Testis (tissue), 3 donors: ENCODE results near the gene NAALADL1. TPM values are rescaled to one million over a fixed set of nuclear protein-coding genes. Genes with fewer than 3 reads are reported as not detected.

ENCODE experiments used
- DNase-seq: peaks from one replicate; pipeline ENCODE4 v3.0.0-alpha.2; 2019
- H3K27ac ChIP-seq, 2 donors: fragments of 200-600 bp; sonication (generic); one replicate each; pipeline ENCODE4 v1.5.1; 2019
- H3K27me3 ChIP-seq: fragments of 200-600 bp; sonication (generic); one replicate; pipeline ENCODE4 v1.5.1; 2019
- H3K36me3 ChIP-seq: fragments of 200-600 bp; sonication (generic); one replicate; pipeline ENCODE4 v1.5.1; 2017; ENCODE audit warnings: low read depth; ENCODE audit errors: missing control alignments
- H3K4me1 ChIP-seq: fragments of 200-600 bp; sonication (generic); one replicate; pipeline ENCODE4 v1.5.1; 2019
- H3K4me3 ChIP-seq, 2 donors: fragments of 200-600 bp; sonication (generic); one replicate each; pipeline ENCODE4 v1.5.1; 2017 to 2019
- H3K9me3 ChIP-seq: fragments of 200-600 bp; sonication (generic); one replicate; pipeline ENCODE4 v1.5.1; 2017
- POLR2A ChIP-seq: fragments of 450-650 bp; IDR thresholded peaks from one replicate; pipeline ENCODE4 v1.6.1; 2017; ENCODE audit warnings: antibody characterized with exemption, mild to moderate bottlenecking, moderate library complexity
- WGBS, 2 donors: methylation state at CpG; one replicate each; pipeline ENCODE4 v1.1.5; 2018; 5-methylcytosine and 5-hydroxymethylcytosine counted together
- intact Hi-C: fragments of 100-400 bp; cut with DNase I; formaldehyde crosslinking; loops from one replicate; pipeline ENCODE4 v1.15.1; 2023; ENCODE audit warnings: low total_unique reads
- polyA plus RNA-seq: library from polyadenylated mRNA; stranded (reverse); fragments of 350-450 nt; fragmentation: Illumina TruSeq; extraction: RNeasy Lipid Tissue Mini Kit (QIAGEN cat#74804); gene quantifications from one replicate; pipeline ENCODE4 v1.2.3, GENCODE V29; 2014; ENCODE audit warnings: low read depth, low replicate concordance; ENCODE audit not compliant: insufficient read depth
- total RNA-seq, 2 donors: library from RNA; depleted of rRNA; stranded (reverse); fragments of >200 nt; gene quantifications; one replicate each; pipeline ENCODE4 v1.2.3, GENCODE V29; 2016
- TF ChIP-seq, protein P1 (sequence below), 3 experiments: fragments of 450-650 bp in 2 of 3; fragments of 200-600 bp in 1 of 3; sonication (generic) in 1 of 3; IDR thresholded peaks; one replicate each; pipeline ENCODE4 v1.5.1; 2016 to 2019; ENCODE audit warnings: antibody characterized with exemption in 3 of 3, mild to moderate bottlenecking in 2 of 3, moderate library complexity in 1 of 3

The NAALADL1 gene
- total and polyA plus RNA-seq, 3 donors from 2014 or later: 16.0 to 18.1 (median 16.5) TPM

DNA sequence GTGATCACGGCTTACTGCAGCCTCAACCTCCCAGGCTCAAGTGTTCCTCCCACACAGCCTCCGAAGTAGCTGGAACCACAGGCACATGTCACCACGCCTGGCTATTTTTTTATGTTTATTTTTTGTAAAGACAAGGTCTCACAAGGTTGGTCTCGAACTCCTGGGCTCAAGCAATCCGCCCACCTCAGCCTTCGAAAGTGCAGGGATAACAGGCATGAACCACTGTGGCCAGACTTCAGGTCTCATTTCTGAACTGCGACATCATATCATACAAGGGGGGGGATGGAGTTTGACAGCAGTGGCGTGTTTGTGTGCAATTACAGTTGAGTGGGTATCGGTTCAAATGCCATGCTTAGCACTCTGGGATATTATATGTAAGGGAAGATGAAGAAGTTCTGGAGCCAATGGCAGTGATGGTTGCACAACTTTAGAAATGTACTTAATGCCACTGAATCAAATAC, 6.9 kb downstream of the NAALADL1 start:
- 80 to 86% methylated on average over 9 of the region's 9 CpGs for WGBS, 2 donors
- TF ChIP-seq POLR2A: no peak
- TF ChIP-seq, protein P1, sequence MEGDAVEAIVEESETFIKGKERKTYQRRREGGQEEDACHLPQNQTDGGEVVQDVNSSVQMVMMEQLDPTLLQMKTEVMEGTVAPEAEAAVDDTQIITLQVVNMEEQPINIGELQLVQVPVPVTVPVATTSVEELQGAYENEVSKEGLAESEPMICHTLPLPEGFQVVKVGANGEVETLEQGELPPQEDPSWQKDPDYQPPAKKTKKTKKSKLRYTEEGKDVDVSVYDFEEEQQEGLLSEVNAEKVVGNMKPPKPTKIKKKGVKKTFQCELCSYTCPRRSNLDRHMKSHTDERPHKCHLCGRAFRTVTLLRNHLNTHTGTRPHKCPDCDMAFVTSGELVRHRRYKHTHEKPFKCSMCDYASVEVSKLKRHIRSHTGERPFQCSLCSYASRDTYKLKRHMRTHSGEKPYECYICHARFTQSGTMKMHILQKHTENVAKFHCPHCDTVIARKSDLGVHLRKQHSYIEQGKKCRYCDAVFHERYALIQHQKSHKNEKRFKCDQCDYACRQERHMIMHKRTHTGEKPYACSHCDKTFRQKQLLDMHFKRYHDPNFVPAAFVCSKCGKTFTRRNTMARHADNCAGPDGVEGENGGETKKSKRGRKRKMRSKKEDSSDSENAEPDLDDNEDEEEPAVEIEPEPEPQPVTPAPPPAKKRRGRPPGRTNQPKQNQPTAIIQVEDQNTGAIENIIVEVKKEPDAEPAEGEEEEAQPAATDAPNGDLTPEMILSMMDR (IDR thresholded peaks at IDR 0.05): no peak
- no peaks in the 10 kb centered on the region for H3K27me3 ChIP-seq
- no peak overlapping the region for H3K27ac ChIP-seq
- H3K36me3 ChIP-seq: no peaks in the 10 kb centered on the region
- H3K4me1 ChIP-seq: peaks cover 6% of the 10 kb centered on the region
- no peaks in the 10 kb centered on the region for H3K9me3 ChIP-seq
- H3K4me3 ChIP-seq: no peak overlapping the region
- intact Hi-C loops: no loop called here
- no peak for DNase-seq

DNA sequence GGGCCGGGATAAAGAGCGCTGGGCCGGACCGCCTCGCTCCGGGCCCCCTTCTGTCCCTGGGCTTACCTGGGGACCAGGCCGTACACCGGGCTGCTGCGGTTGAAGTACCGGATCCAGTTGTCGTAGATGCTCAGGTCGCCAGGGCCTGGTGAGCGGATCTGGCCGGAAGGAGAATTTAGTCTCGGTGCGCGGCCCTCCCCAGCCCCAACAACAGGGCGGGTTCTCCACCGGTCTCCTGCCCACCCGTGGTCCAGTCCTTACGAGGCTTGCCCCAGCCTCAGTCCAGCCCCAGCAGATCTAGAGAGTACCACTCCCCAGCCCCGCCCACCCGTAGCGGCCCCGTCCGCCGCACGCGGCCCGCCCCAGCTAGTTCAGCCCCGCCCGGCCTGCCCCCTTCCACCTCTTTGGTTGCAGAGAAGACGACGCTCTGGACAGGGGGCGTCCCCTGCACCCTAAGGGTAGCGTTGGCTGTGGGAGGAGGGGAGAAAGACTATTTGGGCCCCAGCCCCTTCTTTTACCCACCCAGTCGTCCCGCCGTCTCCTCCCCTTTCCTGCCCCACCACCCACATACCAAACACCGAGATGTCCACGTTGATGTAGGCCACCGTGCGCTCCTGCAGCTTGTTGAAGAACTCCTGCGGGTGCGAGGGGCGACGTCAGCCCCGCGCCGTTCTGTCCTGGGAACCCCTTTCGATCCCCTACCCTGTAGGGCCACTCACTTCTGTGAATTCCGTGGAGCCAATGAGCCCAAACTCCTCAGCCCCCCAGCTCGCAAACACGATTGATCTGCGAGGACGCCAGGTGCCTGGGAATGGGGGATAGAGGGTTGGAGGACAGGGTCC, 10.6 kb downstream of the NAALADL1 start:
- Histone ChIP-seq H3K4me3 (peak overlapping the region; percentile 37 to 57), H3K9me3 (no peaks in the 10 kb centered on the region), H3K27ac (no peak overlapping the region), H3K27me3 (no peaks in the 10 kb centered on the region), H3K36me3 (no peaks in the 10 kb centered on the region), H3K4me1 (peaks cover 6% of the 10 kb centered on the region)
- WGBS, 2 donors: 19% methylated on average over 35 to 56 of the region's 56 CpGs
- DNase-seq: peak; percentile 37
- intact Hi-C loops: no loop called here
- TF ChIP-seq, protein P1 (IDR thresholded peaks at IDR 0.05): no peak
- no peak for TF ChIP-seq POLR2A

DNA sequence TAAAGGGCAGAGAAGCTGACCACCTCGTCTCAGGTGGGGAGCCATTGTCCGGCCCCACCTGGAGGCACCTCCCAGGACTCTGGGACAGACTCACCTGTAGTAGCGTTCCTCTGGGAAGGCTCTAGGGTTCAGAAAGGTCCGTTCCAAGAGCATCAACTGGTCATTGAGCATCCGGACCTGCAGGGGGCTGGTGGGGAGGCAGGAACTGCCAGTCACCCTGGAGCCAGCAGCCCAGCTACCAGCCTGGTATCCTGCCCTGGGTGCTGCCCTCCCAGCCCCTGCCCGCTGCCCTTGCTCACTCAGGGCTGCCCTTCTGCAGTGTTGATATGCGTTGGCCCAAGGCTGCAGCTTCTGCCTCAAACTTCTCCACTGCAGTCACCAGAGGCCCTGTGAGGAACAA, 12.6 kb downstream of the NAALADL1 start:
- no peak overlapping the region for H3K27ac ChIP-seq
- no peak overlapping the region for H3K4me3 ChIP-seq
- no peak for DNase-seq
- H3K9me3 ChIP-seq: no peaks in the 10 kb centered on the region
- H3K36me3 ChIP-seq: no peaks in the 10 kb centered on the region
- intact Hi-C loops: no loop called here
- no peak for TF ChIP-seq POLR2A
- TF ChIP-seq, protein P1 (IDR thresholded peaks at IDR 0.05): no peak
- 91 to 97% methylated on average over 5 to 7 of the region's 7 CpGs for WGBS, 2 donors
- peaks cover 6% of the 10 kb centered on the region for H3K4me1 ChIP-seq
- no peaks in the 10 kb centered on the region for H3K27me3 ChIP-seq

DNA sequence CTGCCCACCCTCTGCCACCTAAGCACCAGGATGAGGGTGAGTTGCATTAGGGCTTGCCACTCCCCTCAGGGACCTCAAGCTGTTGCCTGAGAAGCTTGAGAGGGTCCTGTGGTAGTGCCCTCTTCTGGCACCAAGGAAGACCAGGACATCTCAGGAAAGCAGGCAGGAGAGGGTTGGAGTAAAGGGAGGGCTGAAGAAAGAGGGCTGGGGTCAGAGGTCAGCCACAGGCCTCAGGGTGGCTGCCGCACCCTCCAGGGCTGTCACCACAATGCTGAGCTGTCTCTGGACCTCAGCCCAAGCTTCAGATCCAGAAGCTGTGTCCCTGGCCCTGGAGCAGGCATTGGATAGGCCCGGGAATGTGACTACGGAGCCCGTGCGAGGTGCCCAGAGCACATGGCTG, 13.3 kb downstream of the NAALADL1 start:
- Histone ChIP-seq H3K4me3 (no peak overlapping the region), H3K27ac (no peak overlapping the region), H3K27me3 (no peaks in the 10 kb centered on the region), H3K9me3 (no peaks in the 10 kb centered on the region), H3K4me1 (peaks cover 9% of the 10 kb centered on the region), H3K36me3 (no peaks in the 10 kb centered on the region)
- no peak for DNase-seq
- WGBS, 2 donors: 90 to 100% methylated on average over 2 to 5 of the region's 5 CpGs
- TF ChIP-seq POLR2A: no peak
- TF ChIP-seq, protein P1 (IDR thresholded peaks at IDR 0.05): no peak
- intact Hi-C loops: no loop called here
